ENCODE data around the gene LRRC75A.

The LRRC75A gene

GRCh38 chr17:16439811-16440351 lies 52.1 kb downstream of the LRRC75A start:
- peak in 1 of 2 experiments; percentile 52 for DNase-seq (ENCODE audit: low read depth in 1 of 2, low spot score in 1 of 2)
- Histone ChIP-seq H3K27ac (replicated peaks) (peak overlapping the region; percentile 98), H3K27me3 (ENCODE audit: insufficient read depth, poor library complexity, severe bottlenecking) (no peaks in the 10 kb centered on the region), H3K4me3 (replicated peaks; ENCODE audit: insufficient read depth, low read length) (peak overlapping the region; percentile 47)
- no peak for TF ChIP-seq CTCF (IDR thresholded peaks at IDR 0.05; ENCODE audit: insufficient read depth, low read length)
- TF ChIP-seq GABPA (IDR thresholded peaks at IDR 0.05; ENCODE audit: low read depth), result no peak
- no peak for TF ChIP-seq REST (IDR thresholded peaks at IDR 0.05; ENCODE audit: insufficient replicate concordance, low read depth)
- peak; percentile 63 for TF ChIP-seq POLR2AphosphoS5 (IDR thresholded peaks at IDR 0.05; ENCODE audit: low read depth)
- peak; percentile 15; the same call in 1 of the 2 replicates for TF ChIP-seq SPI1 (IDR thresholded peaks at IDR 0.05; ENCODE audit: borderline replicate concordance, low read depth)

- peak overlapping the region; percentile 98 for H3K27ac ChIP-seq (replicated peaks)
- DNase-seq (ENCODE audit: low read depth in 1 of 2, low spot score in 1 of 2), result no peak
- peak overlapping the region; percentile 47 for H3K4me3 ChIP-seq (replicated peaks; ENCODE audit: insufficient read depth, low read length)
- H3K27me3 ChIP-seq (ENCODE audit: insufficient read depth, poor library complexity, severe bottlenecking), result no peaks in the 10 kb centered on the region
- no peak for TF ChIP-seq SPI1 (IDR thresholded peaks at IDR 0.05; ENCODE audit: borderline replicate concordance, low read depth)
- TF ChIP-seq GABPA (IDR thresholded peaks at IDR 0.05; ENCODE audit: low read depth), result no peak
- peak; percentile 41 for TF ChIP-seq POLR2AphosphoS5 (IDR thresholded peaks at IDR 0.05; ENCODE audit: low read depth)
Measured at GRCh38 chr17:16439303-16439791, 52.6 kb downstream of the LRRC75A start.

- TF ChIP-seq SPI1 (IDR thresholded peaks at IDR 0.05; ENCODE audit: borderline replicate concordance, low read depth) (no peak), POLR2AphosphoS5 (IDR thresholded peaks at IDR 0.05; ENCODE audit: low read depth) (peak; percentile 83), CTCF (IDR thresholded peaks at IDR 0.05; ENCODE audit: insufficient read depth, low read length) (no peak), GABPA (IDR thresholded peaks at IDR 0.05; ENCODE audit: low read depth) (no peak), REST (IDR thresholded peaks at IDR 0.05; ENCODE audit: insufficient replicate concordance, low read depth) (peak; percentile 72)
- peak overlapping the region; percentile 47 for H3K4me3 ChIP-seq (replicated peaks; ENCODE audit: insufficient read depth, low read length)
- DNase-seq (ENCODE audit: low read depth in 1 of 2, low spot score in 1 of 2), result peak; percentile 93 to 96
- H3K27ac ChIP-seq (replicated peaks), result peak overlapping the region; percentile 98
- H3K27me3 ChIP-seq (ENCODE audit: insufficient read depth, poor library complexity, severe bottlenecking), result no peaks in the 10 kb centered on the region
Measured at GRCh38 chr17:16438557-16439302, 53.3 kb downstream of the LRRC75A start.

GRCh38 chr17:16438173-16438556 lies 53.8 kb downstream of the LRRC75A start:
- no peaks in the 10 kb centered on the region for H3K27me3 ChIP-seq (ENCODE audit: insufficient read depth, poor library complexity, severe bottlenecking)
- peak overlapping the region; percentile 98 for H3K27ac ChIP-seq (replicated peaks)
- no peak for TF ChIP-seq POLR2AphosphoS5 (IDR thresholded peaks at IDR 0.05; ENCODE audit: low read depth)
- TF ChIP-seq CTCF (IDR thresholded peaks at IDR 0.05; ENCODE audit: insufficient read depth, low read length), result no peak
- no peak for TF ChIP-seq REST (IDR thresholded peaks at IDR 0.05; ENCODE audit: insufficient replicate concordance, low read depth)
- no peak for TF ChIP-seq GABPA (IDR thresholded peaks at IDR 0.05; ENCODE audit: low read depth)
- no peak for TF ChIP-seq SPI1 (IDR thresholded peaks at IDR 0.05; ENCODE audit: borderline replicate concordance, low read depth)
- no peak overlapping the region; the same call in 1 of the 2 replicates for H3K4me3 ChIP-seq (replicated peaks; ENCODE audit: insufficient read depth, low read length)
- no peak for DNase-seq (ENCODE audit: low read depth in 1 of 2, low spot score in 1 of 2)
